MCF 10A (cell line): ENCODE data around the gene RABIF. TPM values are rescaled to one million over a fixed set of nuclear protein-coding genes. Genes with fewer than 3 reads are reported as not detected.
"Not testable (repeated sequence)": the region's sequence is repeated elsewhere in the genome, so short reads cannot be mapped to it uniquely, and the experiment has no call there.

Source experiments
- BruUV-seq: library from RNA; stranded (reverse); fragments of 400-500 nt; replicated peaks from 2 replicates; lab custom pipeline; 2021; lab: Mats Ljungman, UMichigan
- CTCF ChIA-PET: fragments of 300-600 bp; sonication (Branson Sonifier 250); formaldehyde crosslinking; extraction: SDS; loops from one replicate; lab custom pipeline; 2021; ENCODE audit warnings: antibody characterized with exemption, inconsistent platforms; lab: Yijun Ruan, JAX
- POLR2A ChIA-PET: fragments of 300-600, 350-650 bp; sonication (Branson Sonifier 250); formaldehyde crosslinking; extraction: SDS; loops from one replicate; lab custom pipeline; 2020; ENCODE audit warnings: antibody characterized with exemption, inconsistent platforms; lab: Yijun Ruan, JAX
- DNase-seq: peaks from one replicate; pipeline ENCODE4 v3.0.0-alpha.2; 2018; ENCODE audit not compliant: unreplicated experiment
- H3K27ac Mint-ChIP-seq: one replicate; pipeline ENCODE4 v1.8.0; 2022; ENCODE audit warnings: mild to moderate bottlenecking, low read depth, mixed read lengths; ENCODE audit not compliant: unreplicated experiment
- H3K27me3 Mint-ChIP-seq: one replicate; pipeline ENCODE4 v1.8.0; 2022; ENCODE audit warnings: mixed read lengths; ENCODE audit not compliant: insufficient read depth, unreplicated experiment
- H3K36me3 Mint-ChIP-seq: one replicate; pipeline ENCODE4 v1.8.0; 2022; ENCODE audit warnings: mild to moderate bottlenecking, moderate library complexity, mixed read lengths; ENCODE audit not compliant: insufficient read depth, unreplicated experiment
- H3K4me1 Mint-ChIP-seq: one replicate; pipeline ENCODE4 v1.8.0; 2022; ENCODE audit warnings: mixed read lengths; ENCODE audit not compliant: insufficient read depth, unreplicated experiment
- H3K4me3 Mint-ChIP-seq: one replicate; pipeline ENCODE4 v1.8.0; 2022; ENCODE audit warnings: mild to moderate bottlenecking, moderate library complexity, mixed read lengths; ENCODE audit not compliant: unreplicated experiment
- H3K9me3 Mint-ChIP-seq: one replicate; pipeline ENCODE4 v1.8.0; 2022; ENCODE audit warnings: mixed read lengths; ENCODE audit not compliant: unreplicated experiment
- intact Hi-C: fragments of 100-400 bp; cut with micrococcal nuclease; formaldehyde crosslinking; loops from 2 replicates; pipeline ENCODE4 v1.14.1; 2022
- total RNA-seq: library from RNA; stranded (reverse); gene quantifications from 2 replicates; pipeline ENCODE4 v1.2.3, GENCODE V29; 2022
- TF ChIP-seq, protein P1 (sequence below): fragments of 200-600 bp; IDR thresholded peaks from one replicate; pipeline ENCODE4 v1.8.0; 2022; ENCODE audit warnings: antibody characterized with exemption, mild to moderate bottlenecking; ENCODE audit not compliant: unreplicated experiment

Gene RABIF
- total RNA-seq, 1 experiment from 2014 or later = 13.5 TPM

DNA sequence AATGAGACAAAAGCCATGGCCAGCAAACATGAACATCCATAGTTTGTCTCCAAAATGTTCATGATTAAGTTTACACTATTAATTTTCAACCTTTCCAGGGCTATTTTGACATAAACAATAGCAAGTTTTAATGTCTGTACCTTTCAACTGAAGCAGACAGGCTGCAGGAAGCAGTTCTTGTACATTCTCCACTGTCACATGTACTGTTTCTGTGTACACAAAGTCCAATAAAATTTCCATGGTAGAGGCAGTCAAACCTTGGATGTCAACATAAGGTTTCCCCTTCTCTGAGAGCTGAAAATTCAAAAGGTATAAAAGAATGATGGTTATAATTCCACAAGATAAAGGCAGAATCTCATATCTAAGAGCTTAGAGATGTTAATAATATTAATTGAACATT is 30.7 kb upstream of the RABIF start:
- no peak overlapping the region for H3K27ac Mint-ChIP-seq
- no peaks in the 10 kb centered on the region for H3K9me3 Mint-ChIP-seq
- no peak for DNase-seq
- CTCF ChIA-PET = interaction anchor here (0.6 to 1.6 kb wide), 2 partner anchors 70 to 80 kb away, joined by 3 to 5 read pairs; no protein-coding TSS in a partner anchor
- POLR2A ChIA-PET = interaction anchor here (0.6 kb wide), 2 partner anchors 12 to 57 kb away, joined by 3 read pairs; no protein-coding TSS in a partner anchor
- no peaks in the 10 kb centered on the region for H3K27me3 Mint-ChIP-seq
- intact Hi-C loops = no loop called here
- peaks cover 84% of the 10 kb centered on the region for H3K36me3 Mint-ChIP-seq
- peaks cover 25% of the 10 kb centered on the region for H3K4me1 Mint-ChIP-seq
- TF ChIP-seq, protein P1, sequence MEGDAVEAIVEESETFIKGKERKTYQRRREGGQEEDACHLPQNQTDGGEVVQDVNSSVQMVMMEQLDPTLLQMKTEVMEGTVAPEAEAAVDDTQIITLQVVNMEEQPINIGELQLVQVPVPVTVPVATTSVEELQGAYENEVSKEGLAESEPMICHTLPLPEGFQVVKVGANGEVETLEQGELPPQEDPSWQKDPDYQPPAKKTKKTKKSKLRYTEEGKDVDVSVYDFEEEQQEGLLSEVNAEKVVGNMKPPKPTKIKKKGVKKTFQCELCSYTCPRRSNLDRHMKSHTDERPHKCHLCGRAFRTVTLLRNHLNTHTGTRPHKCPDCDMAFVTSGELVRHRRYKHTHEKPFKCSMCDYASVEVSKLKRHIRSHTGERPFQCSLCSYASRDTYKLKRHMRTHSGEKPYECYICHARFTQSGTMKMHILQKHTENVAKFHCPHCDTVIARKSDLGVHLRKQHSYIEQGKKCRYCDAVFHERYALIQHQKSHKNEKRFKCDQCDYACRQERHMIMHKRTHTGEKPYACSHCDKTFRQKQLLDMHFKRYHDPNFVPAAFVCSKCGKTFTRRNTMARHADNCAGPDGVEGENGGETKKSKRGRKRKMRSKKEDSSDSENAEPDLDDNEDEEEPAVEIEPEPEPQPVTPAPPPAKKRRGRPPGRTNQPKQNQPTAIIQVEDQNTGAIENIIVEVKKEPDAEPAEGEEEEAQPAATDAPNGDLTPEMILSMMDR = no peak
- BruUV-seq = no TSS peak
- H3K4me3 Mint-ChIP-seq = no peak overlapping the region

DNA sequence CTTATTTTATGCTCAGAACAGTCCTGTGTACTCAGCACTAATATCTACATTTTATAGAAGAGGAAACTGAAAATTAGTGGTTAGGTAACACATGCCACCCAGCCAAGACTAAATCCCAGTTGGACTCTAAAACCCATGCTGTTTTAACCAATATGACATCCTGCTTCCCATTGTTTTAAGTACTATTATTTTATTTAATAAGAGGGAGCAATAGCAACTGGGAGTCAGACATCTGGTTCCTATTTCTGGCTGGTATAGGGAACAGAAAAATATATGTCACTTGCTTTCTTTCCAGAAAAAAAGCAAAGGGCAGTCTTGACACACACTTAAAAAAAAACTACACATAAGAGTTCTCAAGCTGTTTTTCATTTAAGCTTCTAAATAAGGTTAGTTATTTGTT is 26.2 kb upstream of the RABIF start:
- ChIA-PET POLR2A (interaction anchor here (1.0 to 1.9 kb wide), 4 partner anchors 9 to 54 kb away, joined by 3 to 8 read pairs (median 5); no protein-coding TSS in a partner anchor), CTCF (no interaction called here)
- TF ChIP-seq, protein P1 = no peak
- H3K9me3 Mint-ChIP-seq = no peaks in the 10 kb centered on the region
- peaks cover 94% of the 10 kb centered on the region for H3K36me3 Mint-ChIP-seq
- BruUV-seq = no TSS peak
- no peak overlapping the region for H3K4me3 Mint-ChIP-seq
- intact Hi-C loops = no loop called here
- no peak for DNase-seq
- no peaks in the 10 kb centered on the region for H3K27me3 Mint-ChIP-seq
- no peak overlapping the region for H3K27ac Mint-ChIP-seq
- H3K4me1 Mint-ChIP-seq = no peaks in the 10 kb centered on the region

DNA sequence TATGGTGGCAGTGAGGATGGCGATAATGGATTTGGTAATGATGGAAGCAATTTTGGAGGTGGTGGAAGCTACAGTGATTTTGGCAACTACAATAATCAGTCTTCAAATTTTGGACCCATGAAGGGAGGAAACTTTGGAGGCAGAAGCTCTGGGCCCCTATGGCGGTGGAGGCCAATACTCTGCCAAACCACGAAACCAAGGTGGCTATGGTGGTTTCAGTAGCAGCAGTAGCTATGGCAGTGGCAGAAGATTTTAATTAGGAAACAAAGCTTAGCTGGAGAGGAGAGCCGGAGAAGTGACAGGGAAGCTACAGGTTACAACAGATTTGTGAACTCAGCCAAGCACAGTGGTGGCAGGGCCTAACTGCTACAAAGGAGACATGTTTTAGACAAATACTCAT is 23.5 kb upstream of the RABIF start:
- intact Hi-C loops, H3K4me3 Mint-ChIP-seq, H3K9me3 Mint-ChIP-seq, H3K27me3 Mint-ChIP-seq, DNase-seq, BruUV-seq, H3K27ac Mint-ChIP-seq, H3K4me1 Mint-ChIP-seq: not testable (repeated sequence)
- CTCF ChIA-PET = interaction anchor here (0.6 kb wide), 1 partner anchor 293 kb away, joined by 3 read pairs; no protein-coding TSS in a partner anchor
- peaks cover 97% of the 10 kb centered on the region for H3K36me3 Mint-ChIP-seq
- POLR2A ChIA-PET = interaction anchor here (0.6 to 1.5 kb wide), 3 partner anchors 13 to 96 kb away, joined by 3 read pairs; no protein-coding TSS in a partner anchor

DNA sequence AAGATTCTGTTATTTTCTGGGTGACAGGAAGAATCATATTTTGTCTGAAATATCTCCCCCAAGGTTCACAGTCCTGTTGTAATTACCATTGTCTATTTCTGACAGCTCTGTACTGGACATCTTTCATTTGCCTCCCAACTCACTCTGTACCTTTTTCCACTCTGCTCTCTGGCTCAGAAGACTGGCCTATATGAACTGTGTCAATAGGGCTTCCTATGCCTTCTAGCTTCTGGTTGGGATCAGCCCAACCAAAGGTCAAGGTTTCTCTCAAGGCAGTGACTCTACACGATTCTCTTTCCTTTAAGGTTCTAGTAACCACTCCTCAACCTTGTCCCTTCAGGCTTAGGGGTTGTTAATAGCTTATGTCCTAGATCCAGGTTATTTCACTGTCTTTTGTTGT is 20.5 kb upstream of the RABIF start:
- no peak for DNase-seq
- Mint-ChIP-seq H3K36me3 (peaks cover 99% of the 10 kb centered on the region), H3K9me3 (no peaks in the 10 kb centered on the region), H3K4me1 (no peaks in the 10 kb centered on the region), H3K27ac (no peak overlapping the region), H3K4me3 (no peak overlapping the region), H3K27me3 (no peaks in the 10 kb centered on the region)
- CTCF ChIA-PET = interaction anchor here (1.1 to 1.2 kb wide), 2 partner anchors 14 to 19 kb away, joined by 3 read pairs; no protein-coding TSS in a partner anchor
- TF ChIP-seq, protein P1 = no peak
- BruUV-seq = TSS peak; percentile 15
- POLR2A ChIA-PET = interaction anchor here (0.6 to 1.9 kb wide), 6 partner anchors 12 to 99 kb away, joined by 3 to 6 read pairs (median 4); partner anchors contain the start of genes PCAT6, RABIF and TMEM183A
- intact Hi-C loops = no loop called here
